ENCODE results near the gene CEPT1. TPM values are rescaled to one million over a fixed set of nuclear protein-coding genes. Genes with fewer than 3 reads are reported as not detected.

CEPT1 gene
- total and polyA plus RNA-seq, 10 of the 15 experiments (the other 5 are each of a cell fraction or from before 2014, with no cell fraction given), result 29.4 to 77.9 (median 54.8) TPM

DNA sequence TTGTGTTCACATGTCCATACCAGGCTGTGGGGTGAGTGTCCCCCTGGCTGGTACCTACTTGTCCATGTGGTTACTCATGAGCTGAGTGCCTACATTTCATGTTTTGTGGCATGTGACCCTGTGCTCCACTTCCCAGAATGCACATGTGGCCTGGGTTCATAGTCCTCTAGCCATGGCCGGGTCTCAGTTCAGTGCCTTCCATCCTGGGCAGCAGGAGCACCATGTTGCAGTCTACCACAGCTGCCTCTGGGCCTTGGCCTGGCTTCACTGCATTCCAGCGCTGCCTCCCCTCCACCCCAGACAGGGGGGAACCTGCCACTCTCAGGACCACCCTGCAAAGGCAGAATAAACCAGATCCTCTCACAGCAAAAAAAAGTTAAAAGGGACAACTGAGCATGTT, 5.5 kb downstream of the CEPT1 start:
- CTCF ChIA-PET, result interaction anchor here (1.2 to 2.2 kb wide), 5 partner anchors 16 to 115 kb away, joined by 3 to 14 read pairs (median 3); no protein-coding TSS in a partner anchor
- POLR2A ChIA-PET, result interaction anchor here (0.6 to 9.1 kb wide), 3 partner anchors 8 to 13 kb away, joined by 4 to 62 read pairs (median 9); no protein-coding TSS in a partner anchor
- H2AFZ ChIP-seq (ENCODE audit: control insufficient read depth, low read depth, low read length), result no peak overlapping the region
- in situ Hi-C loops (cut with MboI) (no loop called here), intact Hi-C loops (cut with micrococcal nuclease; ENCODE audit: unreplicated experiment) (loop anchor here (5.0 to 10.0 kb wide), 3 partner anchors 47 to 609 kb away; partner anchors contain the start of genes CD53 and DDX20)
- H3K9me3 ChIP-seq (replicated peaks; ENCODE audit: control insufficient read depth, insufficient read depth, low read length), result no peaks in the 10 kb centered on the region
- DNase-seq (ENCODE audit: low read depth, low spot score) (no peak), ATAC-seq (peak; percentile 14), FAIRE-seq (no peak)
- 86% methylated on average over 2 of the region's 2 CpGs for WGBS (ENCODE audit: insufficient coverage, insufficient replicate concordance, low lambda C conversion rate, missing lambda C conversion rate)
- peaks cover 15% of the 10 kb centered on the region for H3K4me1 ChIP-seq (ENCODE audit: control insufficient read depth, insufficient read depth, low read length)
- no peaks in the 10 kb centered on the region for H3K27me3 ChIP-seq (replicated peaks in 1 of 2; ENCODE audit: control insufficient read depth in 2 of 2, insufficient read depth in 2 of 2, low read length in 1 of 2)
- BruUV-seq (replicated peaks), result no TSS peak
- no peaks in the 10 kb centered on the region for H4K20me1 ChIP-seq (ENCODE audit: control insufficient read depth, insufficient read depth)
- peak; percentile 43; the same call in 1 of the 2 replicates for TF ChIP-seq POLR2A (IDR thresholded peaks at IDR 0.05; ENCODE audit: low read depth, low read length)
- TF ChIP-seq, protein P1, sequence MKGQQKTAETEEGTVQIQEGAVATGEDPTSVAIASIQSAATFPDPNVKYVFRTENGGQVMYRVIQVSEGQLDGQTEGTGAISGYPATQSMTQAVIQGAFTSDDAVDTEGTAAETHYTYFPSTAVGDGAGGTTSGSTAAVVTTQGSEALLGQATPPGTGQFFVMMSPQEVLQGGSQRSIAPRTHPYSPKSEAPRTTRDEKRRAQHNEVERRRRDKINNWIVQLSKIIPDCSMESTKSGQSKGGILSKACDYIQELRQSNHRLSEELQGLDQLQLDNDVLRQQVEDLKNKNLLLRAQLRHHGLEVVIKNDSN (IDR thresholded peaks at IDR 0.05; ENCODE audit: borderline replicate concordance, extremely low read length, insufficient read depth, low read depth, low read length), result no peak
- no peak for TF ChIP-seq MYB (IDR thresholded peaks at IDR 0.05; ENCODE audit: borderline replicate concordance, low read depth, low read length)
- peak; percentile 53 for TF ChIP-seq ZNF687 (IDR thresholded peaks at IDR 0.05)
- SMC1A ChIA-PET (ENCODE audit: uncharacterized antibody, unreplicated experiment), result interaction anchor here (0.7 to 13.3 kb wide), 10 partner anchors 9 to 72 kb away, joined by 3 to 164 read pairs (median 8); no protein-coding TSS in a partner anchor
- peaks cover 2 to 11% of the 10 kb centered on the region in 2 experiments; a peak in 3 of 4 replicates for H3K36me3 ChIP-seq (ENCODE audit: control insufficient read depth in 2 of 2, insufficient read depth in 2 of 2, low read length in 1 of 2)
- H3K27ac ChIP-seq (ENCODE audit: control insufficient read depth, insufficient read depth), result peak overlapping the region; percentile 57
- H3K9ac ChIP-seq (ENCODE audit: control insufficient read depth, insufficient read depth, low read length), result no peak overlapping the region
- H3K4me2 ChIP-seq (ENCODE audit: control insufficient read depth, insufficient read depth), result peak overlapping the region; percentile 91
- peak overlapping the region; percentile 29; the same call in 1 of the 2 replicates for H3K4me3 ChIP-seq
- peaks cover 99% of the 10 kb centered on the region for H3K79me2 ChIP-seq (ENCODE audit: control insufficient read depth, insufficient read depth, low read length)
- RAD21 ChIA-PET (ENCODE audit: unreplicated experiment), result interaction anchor here (1.2 to 2.6 kb wide), 4 partner anchors 16 to 80 kb away, joined by 3 to 9 read pairs (median 6); no protein-coding TSS in a partner anchor

Measured in GM12878 (cell line).